ENCODE data around the gene LINC00237.

Gene LINC00237

GRCh38 chr20:21082584-21082983 lies 23.6 kb downstream of the LINC00237 start:
- TF ChIP-seq CTCF (conservative IDR thresholded peaks at IDR 0.05): no peak
- no peak for TF ChIP-seq ZFX (IDR thresholded peaks at IDR 0.05)
- H3K27ac ChIP-seq: no peak overlapping the region

GRCh38 chr20:21077809-21078345 lies 28.3 kb downstream of the LINC00237 start:
- no peak for TF ChIP-seq CTCF (conservative IDR thresholded peaks at IDR 0.05)
- TF ChIP-seq ZFX (IDR thresholded peaks at IDR 0.05): no peak
- H3K27ac ChIP-seq: no peak overlapping the region

- H3K27ac ChIP-seq: no peak overlapping the region
- no peak for TF ChIP-seq ZFX (IDR thresholded peaks at IDR 0.05)
- TF ChIP-seq CTCF (conservative IDR thresholded peaks at IDR 0.05): no peak
These were observed 30.1 kb downstream of the LINC00237 start for GRCh38 chr20:21076073-21076472.

- TF ChIP-seq CTCF (conservative IDR thresholded peaks at IDR 0.05) (no peak), ZFX (IDR thresholded peaks at IDR 0.05) (no peak)
- no peak overlapping the region for H3K27ac ChIP-seq
These were observed 30.7 kb downstream of the LINC00237 start for GRCh38 chr20:21075471-21075870.

GRCh38 chr20:21074605-21075336 lies 31.4 kb downstream of the LINC00237 start:
- TF ChIP-seq ZFX (IDR thresholded peaks at IDR 0.05) (no peak), CTCF (conservative IDR thresholded peaks at IDR 0.05) (no peak)
- no peak overlapping the region for H3K27ac ChIP-seq

GRCh38 chr20:21067255-21067654 lies 38.9 kb downstream of the LINC00237 start:
- no peak overlapping the region for H3K27ac ChIP-seq
- TF ChIP-seq ZFX (IDR thresholded peaks at IDR 0.05): no peak
- TF ChIP-seq CTCF (conservative IDR thresholded peaks at IDR 0.05): no peak

GRCh38 chr20:21064924-21065323 lies 41.2 kb downstream of the LINC00237 start:
- TF ChIP-seq ZFX (IDR thresholded peaks at IDR 0.05): no peak
- no peak for TF ChIP-seq CTCF (conservative IDR thresholded peaks at IDR 0.05)
- H3K27ac ChIP-seq: no peak overlapping the region

Data from C4-2B (cell line).